ENCODE results near the gene WDR33. TPM values are rescaled to one million over a fixed set of nuclear protein-coding genes. Genes with fewer than 3 reads are reported as not detected.
"Not testable (repeated sequence)": the region's sequence is repeated elsewhere in the genome, so short reads cannot be mapped to it uniquely, and the experiment has no call there.

Gene WDR33
- total RNA-seq, 1 experiment from 2014 or later, result 61.1 TPM

DNA sequence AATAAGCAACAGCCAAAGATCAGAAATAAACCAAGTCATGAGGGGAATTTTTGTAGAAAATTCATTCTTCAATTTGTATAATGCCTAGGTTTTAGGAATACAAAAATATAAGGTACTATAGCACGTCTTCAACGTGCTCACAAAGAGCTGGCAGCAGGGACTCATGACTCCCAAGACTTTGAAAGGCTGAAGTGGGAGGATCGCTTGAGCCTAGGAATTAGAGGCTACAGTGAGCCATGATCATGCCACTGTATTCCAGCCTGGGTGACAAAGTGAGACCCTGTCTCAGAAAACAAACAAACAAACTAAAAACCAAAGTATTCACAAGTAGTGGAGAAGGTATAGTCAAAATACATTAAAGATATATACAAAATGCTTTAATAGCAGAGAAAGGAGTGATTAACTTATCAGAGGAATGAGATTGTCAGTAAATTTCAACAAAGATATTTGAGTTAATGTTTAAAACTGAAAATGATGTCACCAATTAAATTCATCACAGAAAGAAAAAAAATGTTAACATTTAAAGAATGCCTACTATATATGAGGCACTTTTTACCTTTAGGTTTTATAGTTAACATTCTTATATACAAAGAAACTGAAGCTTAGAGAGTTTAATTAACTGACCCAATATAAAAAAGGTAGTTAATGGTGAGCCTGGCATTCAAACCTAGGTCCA, 3.2 kb downstream of the WDR33 start:
- intact Hi-C loops (cut with micrococcal nuclease; ENCODE audit: unreplicated experiment), result loop anchor here (5.0 kb wide), 2 partner anchors 46 to 71 kb away; no protein-coding TSS in a partner anchor
- peaks cover 30% of the 10 kb centered on the region for H3K4me1 Mint-ChIP-seq (ENCODE audit: low read depth, unreplicated experiment)
- TF ChIP-seq, protein P1, sequence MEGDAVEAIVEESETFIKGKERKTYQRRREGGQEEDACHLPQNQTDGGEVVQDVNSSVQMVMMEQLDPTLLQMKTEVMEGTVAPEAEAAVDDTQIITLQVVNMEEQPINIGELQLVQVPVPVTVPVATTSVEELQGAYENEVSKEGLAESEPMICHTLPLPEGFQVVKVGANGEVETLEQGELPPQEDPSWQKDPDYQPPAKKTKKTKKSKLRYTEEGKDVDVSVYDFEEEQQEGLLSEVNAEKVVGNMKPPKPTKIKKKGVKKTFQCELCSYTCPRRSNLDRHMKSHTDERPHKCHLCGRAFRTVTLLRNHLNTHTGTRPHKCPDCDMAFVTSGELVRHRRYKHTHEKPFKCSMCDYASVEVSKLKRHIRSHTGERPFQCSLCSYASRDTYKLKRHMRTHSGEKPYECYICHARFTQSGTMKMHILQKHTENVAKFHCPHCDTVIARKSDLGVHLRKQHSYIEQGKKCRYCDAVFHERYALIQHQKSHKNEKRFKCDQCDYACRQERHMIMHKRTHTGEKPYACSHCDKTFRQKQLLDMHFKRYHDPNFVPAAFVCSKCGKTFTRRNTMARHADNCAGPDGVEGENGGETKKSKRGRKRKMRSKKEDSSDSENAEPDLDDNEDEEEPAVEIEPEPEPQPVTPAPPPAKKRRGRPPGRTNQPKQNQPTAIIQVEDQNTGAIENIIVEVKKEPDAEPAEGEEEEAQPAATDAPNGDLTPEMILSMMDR (IDR thresholded peaks at IDR 0.05; ENCODE audit: unreplicated experiment), result no peak
- H3K27me3 Mint-ChIP-seq (ENCODE audit: unreplicated experiment), result no peaks in the 10 kb centered on the region
- peaks cover 38% of the 10 kb centered on the region for H3K36me3 Mint-ChIP-seq (ENCODE audit: insufficient read depth, unreplicated experiment)
- no peak overlapping the region for H3K27ac Mint-ChIP-seq (ENCODE audit: unreplicated experiment)
- CTCF ChIA-PET, result no interaction called here
- H3K9me3 Mint-ChIP-seq (ENCODE audit: low read depth, unreplicated experiment), result no peaks in the 10 kb centered on the region
- no peak for DNase-seq
- H3K4me3 Mint-ChIP-seq (ENCODE audit: low read depth, unreplicated experiment), result peak overlapping the region; percentile 16
- TSS peak; percentile 1 for BruUV-seq (replicated peaks)

GRCh38 chr2:127806860-127807259, 4.1 kb downstream of the WDR33 start:
- DNase-seq; H3K27me3 Mint-ChIP-seq (ENCODE audit: unreplicated experiment); CTCF ChIA-PET; BruUV-seq (replicated peaks); H3K27ac Mint-ChIP-seq (ENCODE audit: unreplicated experiment); H3K9me3 Mint-ChIP-seq (ENCODE audit: low read depth, unreplicated experiment): not testable (repeated sequence)
- intact Hi-C loops (cut with micrococcal nuclease; ENCODE audit: unreplicated experiment), result loop anchor here (5.0 kb wide), 2 partner anchors 45 to 70 kb away; no protein-coding TSS in a partner anchor
- Mint-ChIP-seq H3K36me3 (ENCODE audit: insufficient read depth, unreplicated experiment) (peaks cover 38% of the 10 kb centered on the region), H3K4me3 (ENCODE audit: low read depth, unreplicated experiment) (peak overlapping the region; percentile 30), H3K4me1 (ENCODE audit: low read depth, unreplicated experiment) (peaks cover 30% of the 10 kb centered on the region)

DNA sequence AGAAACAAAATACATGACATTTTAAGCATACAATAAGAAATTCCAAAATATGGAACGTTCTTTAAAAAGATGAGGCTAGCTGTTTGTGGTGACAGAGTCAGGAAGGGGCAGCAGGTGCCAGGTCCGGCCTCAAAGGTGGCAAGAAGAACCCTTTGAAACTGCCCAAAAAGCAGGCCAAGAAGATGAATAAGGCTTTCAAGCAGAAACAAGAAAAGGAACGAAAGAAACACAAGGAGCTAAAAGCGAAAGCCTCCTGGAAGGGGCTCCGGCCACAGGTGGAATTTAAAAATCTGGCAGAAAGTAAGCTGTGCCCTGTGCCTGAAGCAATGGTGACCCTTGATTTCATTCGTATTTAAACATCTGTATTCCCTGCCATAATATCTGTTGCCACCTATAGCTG, 5.5 kb downstream of the WDR33 start:
- no peak overlapping the region for H3K4me3 Mint-ChIP-seq (ENCODE audit: low read depth, unreplicated experiment)
- peaks cover 34% of the 10 kb centered on the region for H3K36me3 Mint-ChIP-seq (ENCODE audit: insufficient read depth, unreplicated experiment)
- TF ChIP-seq, protein P1 (IDR thresholded peaks at IDR 0.05; ENCODE audit: unreplicated experiment), result no peak
- peaks cover 30% of the 10 kb centered on the region for H3K4me1 Mint-ChIP-seq (ENCODE audit: low read depth, unreplicated experiment)
- DNase-seq, result no peak
- CTCF ChIA-PET, result no interaction called here
- no TSS peak for BruUV-seq (replicated peaks)
- intact Hi-C loops (cut with micrococcal nuclease; ENCODE audit: unreplicated experiment), result loop anchor here (5.0 kb wide), 2 partner anchors 43 to 68 kb away; no protein-coding TSS in a partner anchor
- H3K9me3 Mint-ChIP-seq (ENCODE audit: low read depth, unreplicated experiment), result no peaks in the 10 kb centered on the region
- H3K27me3 Mint-ChIP-seq (ENCODE audit: unreplicated experiment), result no peaks in the 10 kb centered on the region
- no peak overlapping the region for H3K27ac Mint-ChIP-seq (ENCODE audit: unreplicated experiment)

DNA sequence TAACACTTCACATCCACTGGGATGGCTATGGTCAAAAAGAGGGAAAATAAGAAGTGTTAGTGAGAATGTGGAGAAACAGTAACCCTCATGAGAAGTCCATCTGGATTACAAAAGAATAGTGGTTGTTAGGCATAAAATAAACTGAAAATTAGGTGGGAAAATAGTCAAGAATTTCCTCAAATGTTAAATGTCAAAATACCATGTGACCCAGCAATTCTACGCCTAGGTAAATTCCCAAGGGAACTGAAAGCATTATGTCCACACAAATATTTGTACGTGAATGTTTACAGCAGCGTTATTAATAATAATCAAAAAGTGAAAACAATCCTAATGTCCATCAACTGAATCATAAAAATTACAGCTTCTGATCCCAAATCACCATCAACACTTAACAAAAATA, 11.0 kb downstream of the WDR33 start:
- H3K36me3 Mint-ChIP-seq (ENCODE audit: insufficient read depth, unreplicated experiment), result peaks cover 17% of the 10 kb centered on the region
- H3K27ac Mint-ChIP-seq (ENCODE audit: unreplicated experiment), result no peak overlapping the region
- no peak for DNase-seq
- H3K4me3 Mint-ChIP-seq (ENCODE audit: low read depth, unreplicated experiment), result no peak overlapping the region
- H3K27me3 Mint-ChIP-seq (ENCODE audit: unreplicated experiment), result no peaks in the 10 kb centered on the region
- CTCF ChIA-PET, result no interaction called here
- no peaks in the 10 kb centered on the region for H3K9me3 Mint-ChIP-seq (ENCODE audit: low read depth, unreplicated experiment)
- no TSS peak for BruUV-seq (replicated peaks)
- intact Hi-C loops (cut with micrococcal nuclease; ENCODE audit: unreplicated experiment), result no loop called here
- TF ChIP-seq, protein P1 (IDR thresholded peaks at IDR 0.05; ENCODE audit: unreplicated experiment), result no peak
- peaks cover 16% of the 10 kb centered on the region for H3K4me1 Mint-ChIP-seq (ENCODE audit: low read depth, unreplicated experiment)

GRCh38 chr2:127796389-127796788, 14.6 kb downstream of the WDR33 start:
- H3K27me3 Mint-ChIP-seq (ENCODE audit: unreplicated experiment), result no peaks in the 10 kb centered on the region
- peaks cover 17% of the 10 kb centered on the region for H3K36me3 Mint-ChIP-seq (ENCODE audit: insufficient read depth, unreplicated experiment)
- no peak for DNase-seq
- no TSS peak for BruUV-seq (replicated peaks)
- no peak overlapping the region for H3K27ac Mint-ChIP-seq (ENCODE audit: unreplicated experiment)
- CTCF ChIA-PET, result no interaction called here
- H3K4me1 Mint-ChIP-seq (ENCODE audit: low read depth, unreplicated experiment), result peaks cover 9% of the 10 kb centered on the region
- H3K4me3 Mint-ChIP-seq (ENCODE audit: low read depth, unreplicated experiment), result no peak overlapping the region
- TF ChIP-seq, protein P1 (IDR thresholded peaks at IDR 0.05; ENCODE audit: unreplicated experiment), result no peak
- no peaks in the 10 kb centered on the region for H3K9me3 Mint-ChIP-seq (ENCODE audit: low read depth, unreplicated experiment)
- intact Hi-C loops (cut with micrococcal nuclease; ENCODE audit: unreplicated experiment), result no loop called here

DNA sequence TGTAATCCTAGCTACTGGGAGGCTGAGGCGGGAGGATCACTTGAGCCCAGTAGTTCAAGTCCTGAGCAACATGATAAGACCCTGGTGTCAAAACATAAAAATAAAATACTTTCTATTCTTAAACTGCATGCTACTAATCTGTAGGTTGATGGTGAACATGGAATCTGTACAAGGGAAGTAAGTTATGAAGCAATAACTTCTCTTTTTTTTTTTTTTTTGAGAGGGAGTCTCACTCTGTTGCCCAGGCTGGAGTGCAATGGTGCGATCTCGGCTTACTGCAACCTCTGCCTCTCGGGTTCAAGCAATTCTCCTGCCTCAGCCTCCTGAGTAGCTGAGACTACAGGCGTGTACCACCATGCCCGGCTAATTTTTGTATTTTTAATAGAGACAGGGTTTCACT, 16.1 kb downstream of the WDR33 start:
- H3K4me3 Mint-ChIP-seq (ENCODE audit: low read depth, unreplicated experiment); DNase-seq; H3K36me3 Mint-ChIP-seq (ENCODE audit: insufficient read depth, unreplicated experiment); H3K9me3 Mint-ChIP-seq (ENCODE audit: low read depth, unreplicated experiment); H3K4me1 Mint-ChIP-seq (ENCODE audit: low read depth, unreplicated experiment); H3K27ac Mint-ChIP-seq (ENCODE audit: unreplicated experiment); intact Hi-C loops (cut with micrococcal nuclease; ENCODE audit: unreplicated experiment); H3K27me3 Mint-ChIP-seq (ENCODE audit: unreplicated experiment); BruUV-seq (replicated peaks): not testable (repeated sequence)
- CTCF ChIA-PET, result interaction anchor here (0.7 kb wide), 1 partner anchor 54 kb away, joined by 3 read pairs; no protein-coding TSS in a partner anchor
